ENCODE results near the gene GIT1.

DNA sequence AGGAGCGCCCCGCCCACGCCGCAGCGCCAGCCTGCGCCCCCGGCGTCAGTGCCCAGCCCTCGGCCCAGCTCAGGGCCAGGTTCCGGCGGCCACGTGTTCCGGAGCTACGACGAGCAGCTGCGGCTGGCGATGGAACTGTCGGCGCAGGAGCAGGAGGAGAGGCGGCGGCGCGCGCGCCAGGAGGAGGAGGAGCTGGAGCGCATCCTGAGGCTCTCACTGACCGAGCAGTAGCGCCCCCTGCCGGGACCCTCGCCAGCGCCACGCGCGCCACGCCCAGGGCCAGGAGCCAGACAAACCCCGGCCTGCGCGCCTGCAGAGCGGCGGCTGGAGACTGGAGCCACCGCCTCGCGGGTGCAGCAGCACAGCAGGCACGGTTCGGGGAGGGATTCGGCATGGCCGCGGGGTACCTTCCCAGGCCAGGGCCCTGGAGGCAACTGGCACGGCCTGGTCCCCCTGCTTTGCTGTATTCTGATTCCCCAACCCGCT, 23.9 kb upstream of the GIT1 start:
- TF ChIP-seq CTCF (IDR thresholded peaks at IDR 0.05; ENCODE audit: extremely low read depth in 1 of 2, insufficient read depth in 1 of 2, low read depth in 1 of 2, low read length in 2 of 2) (peak; percentile 94 to 96), POLR2A (IDR thresholded peaks at IDR 0.05; ENCODE audit: low read depth, low read length) (peak; percentile 19), JUN (IDR thresholded peaks at IDR 0.05; ENCODE audit: borderline replicate concordance, insufficient read depth, insufficient read length, low read depth) (no peak), EZH2 (IDR thresholded peaks at IDR 0.05; ENCODE audit: borderline replicate concordance, low read depth, low read length, severe bottlenecking) (no peak)
